HCT116 (cell line): ENCODE measurements around the gene HNRNPCL1.
"Not testable (repeated sequence)": the region's sequence is repeated elsewhere in the genome, so short reads cannot be mapped to it uniquely, and the experiment has no call there.

Experiments used
- CEBPB ChIP-seq: IDR thresholded peaks from 2 replicates; pipeline ENCODE4 v1.6.1; 2012; ENCODE audit warnings: low read depth
- ELF1 ChIP-seq: IDR thresholded peaks from 2 replicates; pipeline ENCODE4 v1.6.1; 2012; ENCODE audit warnings: low read depth, borderline replicate concordance
- EZH2 ChIP-seq: fragments of 200-600 bp; sonication (generic); IDR thresholded peaks from 2 replicates; pipeline ENCODE4 v1.6.1; 2017; ENCODE audit warnings: antibody characterized with exemption, mixed run types
- EZH2phosphoT487 ChIP-seq: fragments of 200-600 bp; IDR thresholded peaks from 2 replicates; pipeline ENCODE4 v1.6.1; 2018; ENCODE audit warnings: antibody characterized with exemption, borderline replicate concordance
- POLR2A ChIP-seq: IDR thresholded peaks from 2 replicates; pipeline ENCODE4 v1.7.0; 2011; ENCODE audit warnings: borderline replicate concordance; ENCODE audit not compliant: insufficient read depth, insufficient read length; ENCODE audit errors: extremely low read depth
- POLR2AphosphoS5 ChIP-seq: IDR thresholded peaks from 2 replicates; pipeline ENCODE4 v1.6.1; 2011; ENCODE audit warnings: mild to moderate bottlenecking, low read depth, low read length, moderate library complexity
- RAD21 ChIP-seq: IDR thresholded peaks from 2 replicates; pipeline ENCODE4 v1.6.1; 2012; ENCODE audit warnings: low read depth, mild to moderate bottlenecking
- SP1 ChIP-seq: IDR thresholded peaks from 2 replicates; pipeline ENCODE4 v1.6.1; 2012; ENCODE audit warnings: low read depth
- YY1 ChIP-seq: IDR thresholded peaks from 2 replicates; pipeline ENCODE4 v1.6.1; 2011; ENCODE audit warnings: low read length, low read depth, moderate library complexity, mild to moderate bottlenecking; ENCODE audit not compliant: insufficient replicate concordance; ENCODE audit errors: extremely low read depth
- TF ChIP-seq, protein P1 (sequence below), 3 experiments: fragments of 200-600 bp in 1 of 3; sonication (generic) in 1 of 3; IDR thresholded peaks in 2 of 3; conservative IDR thresholded peaks in 1 of 3; 2 replicates each; pipeline ENCODE4 v1.5.1; 2012 to 2017; ENCODE audit warnings: low read depth in 2 of 3, low read length in 2 of 3, antibody characterized with exemption in 1 of 3, borderline replicate concordance in 1 of 3, control low read depth in 1 of 3, mild to moderate bottlenecking in 1 of 3, mixed read lengths in 1 of 3, mixed run types in 1 of 3, moderate library complexity in 1 of 3; ENCODE audit not compliant: insufficient read depth in 1 of 3
- TF ChIP-seq, protein P2 (sequence below): IDR thresholded peaks from 2 replicates; pipeline ENCODE4 v1.6.1; 2012; ENCODE audit warnings: low read depth
- TF ChIP-seq, protein P3 (sequence below): IDR thresholded peaks from 2 replicates; pipeline ENCODE4 v1.6.1; 2011; ENCODE audit warnings: mild to moderate bottlenecking, low read length, moderate library complexity; ENCODE audit not compliant: insufficient replicate concordance; ENCODE audit errors: extremely low read depth

DNA sequence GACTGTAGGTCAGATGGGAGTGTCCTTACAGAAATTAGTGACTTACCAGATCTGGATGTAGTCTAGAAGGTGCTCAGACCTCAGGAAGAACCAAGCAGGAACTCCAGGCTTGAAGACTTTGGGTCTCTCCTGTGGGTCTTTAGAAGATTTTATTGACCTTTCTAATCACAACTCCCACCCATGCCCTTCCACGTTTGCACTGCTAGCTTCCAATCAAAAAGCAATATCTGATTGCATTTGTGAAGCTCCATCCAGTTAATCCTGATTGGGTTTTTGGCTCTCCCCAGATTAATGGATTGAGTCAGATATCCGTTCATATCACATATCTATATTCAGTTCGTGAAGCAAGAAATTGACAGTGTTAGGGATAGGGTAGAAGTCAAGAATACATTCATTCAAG lies 17.2 kb downstream of the HNRNPCL1 start, which contains the start of gene PRAMEF11:
- TF ChIP-seq YY1, EZH2phosphoT487, EZH2, POLR2A, CEBPB, RAD21, ELF1, POLR2AphosphoS5, SP1: not testable (repeated sequence)
- TF ChIP-seq, protein P1, sequence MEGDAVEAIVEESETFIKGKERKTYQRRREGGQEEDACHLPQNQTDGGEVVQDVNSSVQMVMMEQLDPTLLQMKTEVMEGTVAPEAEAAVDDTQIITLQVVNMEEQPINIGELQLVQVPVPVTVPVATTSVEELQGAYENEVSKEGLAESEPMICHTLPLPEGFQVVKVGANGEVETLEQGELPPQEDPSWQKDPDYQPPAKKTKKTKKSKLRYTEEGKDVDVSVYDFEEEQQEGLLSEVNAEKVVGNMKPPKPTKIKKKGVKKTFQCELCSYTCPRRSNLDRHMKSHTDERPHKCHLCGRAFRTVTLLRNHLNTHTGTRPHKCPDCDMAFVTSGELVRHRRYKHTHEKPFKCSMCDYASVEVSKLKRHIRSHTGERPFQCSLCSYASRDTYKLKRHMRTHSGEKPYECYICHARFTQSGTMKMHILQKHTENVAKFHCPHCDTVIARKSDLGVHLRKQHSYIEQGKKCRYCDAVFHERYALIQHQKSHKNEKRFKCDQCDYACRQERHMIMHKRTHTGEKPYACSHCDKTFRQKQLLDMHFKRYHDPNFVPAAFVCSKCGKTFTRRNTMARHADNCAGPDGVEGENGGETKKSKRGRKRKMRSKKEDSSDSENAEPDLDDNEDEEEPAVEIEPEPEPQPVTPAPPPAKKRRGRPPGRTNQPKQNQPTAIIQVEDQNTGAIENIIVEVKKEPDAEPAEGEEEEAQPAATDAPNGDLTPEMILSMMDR (IDR thresholded peaks at IDR 0.05 in 2 of 3, conservative IDR thresholded peaks at IDR 0.05 in 1 of 3; ENCODE audit: borderline replicate concordance in 1 of 3, insufficient read depth in 1 of 3, low read depth in 2 of 3, low read length in 2 of 3) = not testable (repeated sequence)
- TF ChIP-seq, protein P2, sequence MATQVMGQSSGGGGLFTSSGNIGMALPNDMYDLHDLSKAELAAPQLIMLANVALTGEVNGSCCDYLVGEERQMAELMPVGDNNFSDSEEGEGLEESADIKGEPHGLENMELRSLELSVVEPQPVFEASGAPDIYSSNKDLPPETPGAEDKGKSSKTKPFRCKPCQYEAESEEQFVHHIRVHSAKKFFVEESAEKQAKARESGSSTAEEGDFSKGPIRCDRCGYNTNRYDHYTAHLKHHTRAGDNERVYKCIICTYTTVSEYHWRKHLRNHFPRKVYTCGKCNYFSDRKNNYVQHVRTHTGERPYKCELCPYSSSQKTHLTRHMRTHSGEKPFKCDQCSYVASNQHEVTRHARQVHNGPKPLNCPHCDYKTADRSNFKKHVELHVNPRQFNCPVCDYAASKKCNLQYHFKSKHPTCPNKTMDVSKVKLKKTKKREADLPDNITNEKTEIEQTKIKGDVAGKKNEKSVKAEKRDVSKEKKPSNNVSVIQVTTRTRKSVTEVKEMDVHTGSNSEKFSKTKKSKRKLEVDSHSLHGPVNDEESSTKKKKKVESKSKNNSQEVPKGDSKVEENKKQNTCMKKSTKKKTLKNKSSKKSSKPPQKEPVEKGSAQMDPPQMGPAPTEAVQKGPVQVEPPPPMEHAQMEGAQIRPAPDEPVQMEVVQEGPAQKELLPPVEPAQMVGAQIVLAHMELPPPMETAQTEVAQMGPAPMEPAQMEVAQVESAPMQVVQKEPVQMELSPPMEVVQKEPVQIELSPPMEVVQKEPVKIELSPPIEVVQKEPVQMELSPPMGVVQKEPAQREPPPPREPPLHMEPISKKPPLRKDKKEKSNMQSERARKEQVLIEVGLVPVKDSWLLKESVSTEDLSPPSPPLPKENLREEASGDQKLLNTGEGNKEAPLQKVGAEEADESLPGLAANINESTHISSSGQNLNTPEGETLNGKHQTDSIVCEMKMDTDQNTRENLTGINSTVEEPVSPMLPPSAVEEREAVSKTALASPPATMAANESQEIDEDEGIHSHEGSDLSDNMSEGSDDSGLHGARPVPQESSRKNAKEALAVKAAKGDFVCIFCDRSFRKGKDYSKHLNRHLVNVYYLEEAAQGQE = not testable (repeated sequence)
- TF ChIP-seq, protein P3, sequence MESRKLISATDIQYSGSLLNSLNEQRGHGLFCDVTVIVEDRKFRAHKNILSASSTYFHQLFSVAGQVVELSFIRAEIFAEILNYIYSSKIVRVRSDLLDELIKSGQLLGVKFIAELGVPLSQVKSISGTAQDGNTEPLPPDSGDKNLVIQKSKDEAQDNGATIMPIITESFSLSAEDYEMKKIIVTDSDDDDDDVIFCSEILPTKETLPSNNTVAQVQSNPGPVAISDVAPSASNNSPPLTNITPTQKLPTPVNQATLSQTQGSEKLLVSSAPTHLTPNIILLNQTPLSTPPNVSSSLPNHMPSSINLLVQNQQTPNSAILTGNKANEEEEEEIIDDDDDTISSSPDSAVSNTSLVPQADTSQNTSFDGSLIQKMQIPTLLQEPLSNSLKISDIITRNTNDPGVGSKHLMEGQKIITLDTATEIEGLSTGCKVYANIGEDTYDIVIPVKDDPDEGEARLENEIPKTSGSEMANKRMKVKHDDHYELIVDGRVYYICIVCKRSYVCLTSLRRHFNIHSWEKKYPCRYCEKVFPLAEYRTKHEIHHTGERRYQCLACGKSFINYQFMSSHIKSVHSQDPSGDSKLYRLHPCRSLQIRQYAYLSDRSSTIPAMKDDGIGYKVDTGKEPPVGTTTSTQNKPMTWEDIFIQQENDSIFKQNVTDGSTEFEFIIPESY = not testable (repeated sequence)
